Endothelial cell of umbilical vein (primary cell): ENCODE data around the gene ZSCAN1. TPM values are rescaled to one million over a fixed set of nuclear protein-coding genes. Genes with fewer than 3 reads are reported as not detected.

ENCODE experiments used
- BruUV-seq: library from RNA; stranded (reverse); fragments of 400-500 nt; replicated peaks from 2 replicates; lab custom pipeline; 2021; lab: Mats Ljungman, UMichigan
- CTCF ChIA-PET: fragments of 300-600, 350-600 bp; sonication (Branson Sonifier 250); formaldehyde crosslinking; loops from one replicate; lab custom pipeline; 2021; ENCODE audit warnings: antibody characterized with exemption, inconsistent platforms; lab: Charles Lee
- POLR2A ChIA-PET: fragments of 300-600, 350-600 bp; sonication (Branson Sonifier 250); formaldehyde crosslinking; loops from one replicate; lab custom pipeline; 2021; ENCODE audit warnings: antibody characterized with exemption, inconsistent platforms; lab: Charles Lee
- DNase-seq: peaks from one replicate; pipeline ENCODE4 v3.0.0-alpha.2; 2011; ENCODE audit warnings: low read depth, low spot score
- FAIRE-seq: peaks from 2 replicates; lab custom pipeline; 2011; peaks lifted over from hg19 to GRCh38; lab: Jason Lieb, UNC
- H2AFZ ChIP-seq: 2 replicates; pipeline ENCODE4 v1.6.0; 2012; ENCODE audit warnings: low read depth, low read length, control low read depth, inconsistent platforms
- H3K27ac ChIP-seq: 2 replicates; pipeline ENCODE4 v1.5.1; 2011; ENCODE audit warnings: low read depth, mild to moderate bottlenecking, control low read depth, low read length, moderate library complexity; ENCODE audit not compliant: insufficient read depth
- H3K27me3 ChIP-seq, 2 experiments: 2 replicates each; pipeline versions ENCODE4 v1.6.0 to v1.6.1; 2011; ENCODE audit warnings: low read length in 2 of 2, mixed read lengths in 1 of 2; ENCODE audit not compliant: control insufficient read depth in 2 of 2, insufficient read depth in 2 of 2
- H3K36me3 ChIP-seq, 2 experiments: 2 replicates in 1 of 2; 3 replicates in 1 of 2; pipeline ENCODE4 v1.5.1; 2011; ENCODE audit warnings: low read length in 2 of 2, mild to moderate bottlenecking in 1 of 2, moderate library complexity in 1 of 2; ENCODE audit not compliant: control insufficient read depth in 2 of 2, insufficient read depth in 2 of 2; ENCODE audit errors: extremely low read depth in 1 of 2
- H3K4me1 ChIP-seq: 3 replicates; pipeline ENCODE4 v1.5.1; 2011; ENCODE audit warnings: mild to moderate bottlenecking, low read length; ENCODE audit not compliant: control insufficient read depth, insufficient read depth; ENCODE audit errors: extremely low read depth
- H3K4me2 ChIP-seq: 2 replicates; pipeline ENCODE4 v1.6.1; 2011; ENCODE audit warnings: low read length, control low read depth, mixed read lengths; ENCODE audit not compliant: insufficient read depth
- H3K4me3 ChIP-seq, 3 experiments: fragments of 200-600 bp in 1 of 3; sonication (generic), shearing (Covaris generic) in 1 of 3; replicated peaks in 1 of 3; 2 replicates each; pipeline ENCODE4 v1.5.1; 2011 to 2016; ENCODE audit warnings: control low read depth in 3 of 3, low read length in 3 of 3, mild to moderate bottlenecking in 2 of 3, inconsistent platforms in 1 of 3, low read depth in 1 of 3, moderate library complexity in 1 of 3; ENCODE audit not compliant: insufficient read depth in 1 of 3
- H3K79me2 ChIP-seq: 2 replicates; pipeline ENCODE4 v1.6.0; 2012; ENCODE audit warnings: low read length, inconsistent platforms; ENCODE audit not compliant: control insufficient read depth, insufficient read depth
- H3K9ac ChIP-seq: replicated peaks from 2 replicates; pipeline ENCODE3; 2011; ENCODE audit warnings: low read length, control low read depth; ENCODE audit not compliant: insufficient read depth; ENCODE audit errors: extremely low read depth
- H3K9me1 ChIP-seq: replicated peaks from 3 replicates; pipeline ENCODE4 v1.6.0; 2011; ENCODE audit warnings: mild to moderate bottlenecking, low read length; ENCODE audit not compliant: control insufficient read depth, insufficient read depth; ENCODE audit errors: extremely low read depth
- H3K9me3 ChIP-seq: replicated peaks from 2 replicates; pipeline ENCODE4 v1.5.1; 2012; ENCODE audit warnings: low read length, inconsistent platforms; ENCODE audit not compliant: control insufficient read depth, insufficient read depth
- H4K20me1 ChIP-seq: replicated peaks from 2 replicates; pipeline ENCODE3; 2011; ENCODE audit warnings: mild to moderate bottlenecking, low read length; ENCODE audit not compliant: control insufficient read depth, insufficient read depth; ENCODE audit errors: extremely low read depth
- EZH2 ChIP-seq: IDR thresholded peaks from 2 replicates; pipeline ENCODE4 v1.6.1; 2012; ENCODE audit warnings: borderline replicate concordance, low read depth, mild to moderate bottlenecking, moderate library complexity, low read length, inconsistent platforms; ENCODE audit not compliant: severe bottlenecking
- FOS ChIP-seq: IDR thresholded peaks from 2 replicates; pipeline ENCODE4 v1.6.1; 2011; ENCODE audit warnings: mild to moderate bottlenecking, low read length, moderate library complexity, borderline replicate concordance; ENCODE audit not compliant: insufficient read depth
- GATA2 ChIP-seq: IDR thresholded peaks from 2 replicates; pipeline ENCODE4 v1.7.0; 2011; ENCODE audit warnings: low read depth, mild to moderate bottlenecking, moderate library complexity, mixed read lengths, low read length; ENCODE audit not compliant: insufficient read length, insufficient read depth
- JUN ChIP-seq: IDR thresholded peaks from 2 replicates; pipeline ENCODE4 v1.6.1; 2011; ENCODE audit warnings: borderline replicate concordance, low read depth; ENCODE audit not compliant: insufficient read length, insufficient read depth
- MYC ChIP-seq: IDR thresholded peaks from one replicate; pipeline ENCODE4 v1.6.1; 2011; ENCODE audit warnings: mild to moderate bottlenecking, low read depth, low read length
- POLR2A ChIP-seq: IDR thresholded peaks from 2 replicates; pipeline ENCODE4 v1.6.1; 2012; ENCODE audit warnings: low read depth, mild to moderate bottlenecking, control low read depth, low read length
- POLR2AphosphoS5 ChIP-seq: IDR thresholded peaks from 2 replicates; pipeline ENCODE4 v1.6.1; 2012; ENCODE audit warnings: low read depth, mild to moderate bottlenecking, control low read depth, low read length, moderate library complexity; ENCODE audit not compliant: insufficient read depth
- dilution Hi-C: fragments of 300-500 bp; cut with MboI; formaldehyde crosslinking; loops from one replicate; pipeline ENCODE4 v1.15.0; 2019; ENCODE audit warnings: low sequenced_read_pairs; ENCODE audit not compliant: extremely low pct_ligation_motif_present
- intact Hi-C: fragments of 100-400 bp; cut with micrococcal nuclease; formaldehyde crosslinking; loops from one replicate; pipeline ENCODE4 v1.10.0; 2022
- polyA plus RNA-seq, 4 experiments: library from polyadenylated mRNA; depleted of rRNA in 3 of 4; stranded (reverse) in 3 of 4; unstranded in 1 of 4; fragments of >200 nt; gene quantifications; 2 replicates each; pipeline versions ENCODE4 v1.2.1 to v1.2.3, GENCODE V29; 2011 to 2012; ENCODE audit warnings: missing spikeins in 1 of 4
- total RNA-seq: library from RNA; stranded (reverse); gene quantifications from 2 replicates; pipeline ENCODE4 v1.2.3, GENCODE V29; 2021
- TF ChIP-seq, protein P1 (sequence below): IDR thresholded peaks from 2 replicates; pipeline ENCODE4 v1.6.1; 2011; ENCODE audit not compliant: insufficient read depth, insufficient read length
- TF ChIP-seq, protein P2 (sequence below), 2 donors: IDR thresholded peaks; 1 replicate in 1 of 2; 2 replicates in 1 of 2; pipeline ENCODE4 v1.5.1; 2011; ENCODE audit warnings: low read length in 2 of 2, mild to moderate bottlenecking in 2 of 2, moderate library complexity in 2 of 2, control low read depth in 1 of 2, inconsistent platforms in 1 of 2, low read depth in 1 of 2; ENCODE audit not compliant: insufficient read depth in 1 of 2; ENCODE audit errors: extremely low read depth in 1 of 2

The ZSCAN1 gene
- total and polyA plus RNA-seq, 2 donors (not counting 3 experiments of a cell fraction or from before 2014, with no cell fraction given), result 0.10 TPM; not detected in 1

DNA sequence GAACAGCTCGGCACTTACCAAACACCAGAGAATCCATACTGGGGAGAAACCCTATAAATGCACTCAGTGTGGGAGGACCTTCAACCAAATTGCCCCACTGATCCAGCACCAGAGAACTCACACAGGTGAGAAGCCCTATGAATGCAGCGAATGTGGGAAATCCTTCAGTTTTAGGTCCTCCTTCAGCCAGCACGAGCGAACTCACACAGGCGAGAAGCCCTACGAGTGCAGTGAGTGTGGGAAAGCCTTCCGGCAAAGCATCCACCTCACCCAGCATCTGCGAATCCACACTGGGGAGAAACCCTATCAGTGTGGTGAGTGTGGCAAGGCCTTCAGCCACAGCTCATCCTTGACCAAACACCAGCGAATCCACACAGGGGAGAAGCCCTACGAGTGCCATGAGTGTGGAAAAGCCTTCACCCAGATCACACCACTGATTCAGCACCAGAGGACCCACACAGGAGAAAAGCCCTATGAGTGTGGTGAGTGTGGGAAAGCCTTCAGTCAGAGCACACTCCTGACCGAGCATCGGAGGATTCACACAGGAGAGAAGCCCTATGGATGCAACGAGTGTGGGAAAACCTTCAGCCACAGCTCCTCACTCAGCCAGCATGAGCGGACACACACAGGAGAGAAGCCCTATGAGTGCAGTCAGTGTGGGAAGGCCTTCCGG is 33.6 kb downstream of the ZSCAN1 start:
- H3K36me3 ChIP-seq, result no peaks in the 10 kb centered on the region
- TF ChIP-seq, protein P1, sequence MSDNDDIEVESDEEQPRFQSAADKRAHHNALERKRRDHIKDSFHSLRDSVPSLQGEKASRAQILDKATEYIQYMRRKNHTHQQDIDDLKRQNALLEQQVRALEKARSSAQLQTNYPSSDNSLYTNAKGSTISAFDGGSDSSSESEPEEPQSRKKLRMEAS, result no peak
- no peak for TF ChIP-seq GATA2
- TF ChIP-seq EZH2, result no peak
- no peak for TF ChIP-seq POLR2A
- TF ChIP-seq JUN, result no peak
- no peak for TF ChIP-seq MYC
- TF ChIP-seq, protein P2, sequence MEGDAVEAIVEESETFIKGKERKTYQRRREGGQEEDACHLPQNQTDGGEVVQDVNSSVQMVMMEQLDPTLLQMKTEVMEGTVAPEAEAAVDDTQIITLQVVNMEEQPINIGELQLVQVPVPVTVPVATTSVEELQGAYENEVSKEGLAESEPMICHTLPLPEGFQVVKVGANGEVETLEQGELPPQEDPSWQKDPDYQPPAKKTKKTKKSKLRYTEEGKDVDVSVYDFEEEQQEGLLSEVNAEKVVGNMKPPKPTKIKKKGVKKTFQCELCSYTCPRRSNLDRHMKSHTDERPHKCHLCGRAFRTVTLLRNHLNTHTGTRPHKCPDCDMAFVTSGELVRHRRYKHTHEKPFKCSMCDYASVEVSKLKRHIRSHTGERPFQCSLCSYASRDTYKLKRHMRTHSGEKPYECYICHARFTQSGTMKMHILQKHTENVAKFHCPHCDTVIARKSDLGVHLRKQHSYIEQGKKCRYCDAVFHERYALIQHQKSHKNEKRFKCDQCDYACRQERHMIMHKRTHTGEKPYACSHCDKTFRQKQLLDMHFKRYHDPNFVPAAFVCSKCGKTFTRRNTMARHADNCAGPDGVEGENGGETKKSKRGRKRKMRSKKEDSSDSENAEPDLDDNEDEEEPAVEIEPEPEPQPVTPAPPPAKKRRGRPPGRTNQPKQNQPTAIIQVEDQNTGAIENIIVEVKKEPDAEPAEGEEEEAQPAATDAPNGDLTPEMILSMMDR (IDR thresholded peaks at IDR 0.05; ENCODE audit: extremely low read depth in 1 of 2, insufficient read depth in 1 of 2, low read depth in 1 of 2, low read length in 2 of 2), result no peak
- TF ChIP-seq POLR2AphosphoS5, result no peak
- TF ChIP-seq FOS, result no peak

More for the DNA sequence above, 33.6 kb downstream of the ZSCAN1 start:
- ChIA-PET POLR2A (no interaction called here), CTCF (no interaction called here)
- H3K79me2 ChIP-seq, result no peaks in the 10 kb centered on the region
- no peaks in the 10 kb centered on the region for H3K27me3 ChIP-seq
- no peaks in the 10 kb centered on the region for H3K9me1 ChIP-seq
- intact Hi-C loops, result no loop called here
- no peak overlapping the region for H2AFZ ChIP-seq
- no peaks in the 10 kb centered on the region for H4K20me1 ChIP-seq
- dilution Hi-C loops, result no loop called here
- H3K9ac ChIP-seq, result no peak overlapping the region
- no peak overlapping the region for H3K4me2 ChIP-seq
- no peak overlapping the region for H3K27ac ChIP-seq
- no peak for FAIRE-seq
- no TSS peak for BruUV-seq
- peaks cover 9% of the 10 kb centered on the region for H3K9me3 ChIP-seq
- H3K4me3 ChIP-seq, result no peak overlapping the region
- no peaks in the 10 kb centered on the region for H3K4me1 ChIP-seq
- no peak for DNase-seq
